Measurements from ENCODE around the gene HEYL.

The HEYL gene

DNA sequence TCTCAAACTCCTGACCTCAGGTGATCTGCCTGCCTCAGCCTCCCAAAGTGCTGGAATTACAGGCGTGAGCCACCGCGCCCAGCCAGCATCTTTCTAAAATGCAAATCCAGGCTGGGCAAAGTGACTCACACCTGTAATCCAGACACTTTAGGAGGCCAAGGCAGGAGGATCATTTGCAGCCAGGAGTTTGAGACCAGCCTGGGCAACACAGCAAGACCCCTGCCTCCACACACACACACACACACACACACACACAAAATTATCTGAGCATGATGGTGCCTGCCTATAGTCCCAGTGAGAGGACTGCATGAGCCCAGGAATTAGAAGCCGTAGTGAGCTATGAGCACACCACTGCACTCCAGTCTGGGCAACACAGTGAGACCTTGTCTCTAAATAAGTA lies 46.1 kb downstream of the HEYL start:
- no peak for DNase-seq

DNA sequence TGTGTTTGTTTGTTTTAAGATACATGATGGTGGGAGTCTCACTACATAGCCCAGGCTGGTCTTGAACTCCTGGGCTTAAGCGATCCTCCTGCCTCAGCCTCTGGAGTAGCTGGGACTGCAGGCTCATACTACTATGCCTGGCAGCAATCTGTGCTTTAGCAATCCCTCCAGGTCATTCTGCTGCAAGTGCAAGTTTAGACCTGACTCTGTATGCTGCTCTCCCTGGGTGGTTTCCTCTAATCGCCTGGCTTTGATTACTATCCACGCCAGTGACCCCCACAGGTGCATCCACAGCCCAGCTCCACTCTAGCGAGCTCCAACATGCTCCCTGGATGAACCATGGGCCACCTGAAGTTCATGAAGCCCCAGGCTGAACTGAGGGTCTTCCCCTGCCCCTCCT lies 47.4 kb downstream of the HEYL start:
- DNase-seq: no peak

DNA sequence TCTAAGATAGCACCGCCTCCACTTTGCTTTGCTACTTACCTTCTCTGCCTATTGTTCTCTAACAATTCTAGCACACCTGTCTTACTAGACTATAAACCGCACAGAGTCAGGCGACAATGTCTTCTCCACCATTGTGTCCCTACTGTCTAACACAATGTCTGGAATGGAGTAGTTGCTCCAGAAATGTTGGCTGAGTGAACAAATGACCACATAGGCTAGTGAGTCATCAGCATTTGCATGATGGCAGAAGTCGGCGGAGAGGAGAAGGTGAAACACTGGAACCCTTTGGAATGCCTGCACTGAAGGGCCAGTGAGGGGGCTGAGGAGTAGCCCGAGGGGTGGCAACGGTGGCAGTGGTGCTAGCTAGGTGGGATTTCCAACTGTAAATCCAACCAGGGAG lies 48.9 kb downstream of the HEYL start:
- no peak for DNase-seq

DNA sequence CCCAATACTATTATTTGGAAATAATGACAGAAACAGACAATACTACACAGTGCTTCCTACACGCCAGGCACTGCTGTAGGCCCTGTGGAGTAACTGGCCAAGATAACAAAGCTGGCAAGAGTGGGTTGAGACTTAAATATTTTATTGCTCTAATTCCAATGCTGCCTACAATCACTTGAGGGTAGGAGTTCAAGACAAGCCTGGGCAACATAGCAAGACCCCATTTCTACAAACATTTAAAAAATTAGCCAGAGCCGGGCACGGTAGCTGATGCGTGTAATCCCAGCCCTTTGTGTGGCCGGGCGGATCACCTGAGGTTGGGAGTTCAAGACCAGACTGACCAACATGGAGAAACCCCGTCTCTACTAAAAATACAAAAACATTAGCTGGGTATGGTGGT lies 53.5 kb downstream of the HEYL start:
- DNase-seq: no peak

DNA sequence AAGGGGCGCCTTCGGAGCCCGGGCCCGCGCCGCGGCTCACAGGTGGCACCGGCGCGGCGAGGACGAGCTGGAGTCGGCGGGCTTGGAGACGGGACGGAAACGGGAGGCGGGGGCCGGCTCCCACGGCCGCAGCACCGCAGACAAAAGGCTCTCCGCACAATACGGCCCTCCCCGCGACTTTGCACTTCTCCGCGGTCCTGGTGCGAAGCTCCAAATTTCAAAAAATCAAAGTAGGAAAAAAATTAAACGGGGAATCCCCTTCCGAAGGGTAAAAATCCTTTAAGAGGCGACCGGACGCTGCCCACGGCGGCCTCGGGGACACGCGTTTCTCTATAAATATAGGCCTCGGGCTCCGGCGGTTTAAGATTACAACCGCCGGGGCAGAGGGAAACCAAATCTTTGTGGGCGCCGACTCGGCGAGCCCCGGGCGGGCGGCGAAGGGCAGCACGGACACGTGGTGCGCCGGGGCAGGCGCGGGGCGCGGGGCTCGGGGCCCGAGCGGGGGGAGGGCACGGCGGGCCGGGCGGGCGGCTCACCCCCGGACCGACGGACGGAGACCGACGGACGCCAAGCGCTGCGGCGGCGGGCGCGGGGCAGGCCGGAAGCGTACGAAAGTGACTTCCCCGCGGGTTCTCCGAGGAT lies 63.3 kb downstream of the HEYL start:
- peak; percentile 97 for DNase-seq

DNA sequence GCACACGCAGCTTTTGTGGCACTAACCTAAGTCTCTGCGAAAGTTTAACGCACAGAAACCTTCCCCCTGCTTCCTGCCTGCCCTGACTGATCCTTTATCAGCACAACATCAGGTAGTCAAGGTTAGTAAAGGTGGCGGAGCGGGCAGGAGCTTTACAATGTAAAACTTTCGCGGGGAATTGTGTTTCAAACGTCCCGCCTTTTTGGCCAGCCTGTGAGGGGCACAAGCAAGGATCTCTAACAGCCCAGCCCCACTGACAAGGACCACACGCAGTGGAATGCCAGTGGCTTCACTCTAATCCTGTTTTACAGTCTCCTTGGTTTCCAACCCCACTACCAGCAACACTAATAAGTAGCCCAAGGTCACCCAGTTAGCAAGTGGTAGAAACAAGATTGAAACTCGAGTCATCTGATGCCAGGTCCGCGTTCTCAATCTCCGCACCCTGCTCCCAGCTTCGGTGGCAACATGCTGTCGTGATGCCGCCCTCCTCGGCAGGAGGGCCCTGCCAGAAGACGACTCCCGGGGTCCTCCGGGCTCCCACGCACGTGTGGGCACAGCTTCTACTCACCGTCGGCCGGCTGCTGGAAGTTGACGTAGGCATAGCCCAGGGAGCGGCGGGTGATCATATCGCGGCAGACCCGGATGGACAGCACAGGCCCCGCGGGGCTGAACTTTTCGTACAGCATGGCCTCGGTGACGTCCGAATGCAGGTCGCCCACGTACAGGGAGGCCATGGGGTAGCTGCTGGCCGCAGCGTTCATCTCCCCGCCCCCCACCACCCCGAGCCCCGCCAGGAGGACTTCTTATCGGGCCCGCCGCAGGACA lies 64.0 kb downstream of the HEYL start:
- peak; percentile 97 for DNase-seq

DNA sequence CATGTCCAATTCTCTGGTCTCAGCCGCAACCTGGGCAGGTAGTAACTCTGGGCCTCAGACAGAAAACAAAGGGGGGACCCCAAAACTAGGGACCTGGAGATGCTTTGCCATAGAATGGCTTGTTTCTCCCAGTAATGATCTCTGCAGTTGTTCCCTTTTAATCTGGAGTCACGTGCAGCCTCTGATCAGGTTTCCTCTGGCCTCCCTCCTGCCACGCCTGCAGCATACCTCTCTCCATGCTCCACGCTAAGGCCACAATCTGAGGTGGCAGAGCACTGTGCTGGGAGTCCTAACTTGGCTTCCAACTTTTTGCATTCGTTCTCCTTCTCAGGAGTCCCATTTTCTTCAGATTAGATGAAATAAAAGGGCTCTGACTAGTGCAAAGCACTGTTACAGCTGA lies 64.8 kb downstream of the HEYL start:
- no peak for DNase-seq
